ENCODE results near the gene BCR.

The BCR gene

GRCh38 chr22:23187211-23187610 is 6.9 kb downstream of the BCR start:
- Histone ChIP-seq H3K4me1 (ENCODE audit: insufficient read depth, poor library complexity, severe bottlenecking) (no peaks in the 10 kb centered on the region), H3K36me3 (ENCODE audit: low read depth) (peaks cover 51% of the 10 kb centered on the region), H3K4me3 (ENCODE audit: severe bottlenecking) (no peak overlapping the region), H3K27me3 (ENCODE audit: insufficient read depth, poor library complexity, severe bottlenecking) (no peaks in the 10 kb centered on the region), H3K27ac (ENCODE audit: poor library complexity, severe bottlenecking) (no peak overlapping the region), H3K9me3 (ENCODE audit: severe bottlenecking) (peaks cover 9% of the 10 kb centered on the region)
- DNase-seq (ENCODE audit: low spot score) = no peak
- no peak for TF ChIP-seq CTCF (IDR thresholded peaks at IDR 0.05; ENCODE audit: poor library complexity, severe bottlenecking)
- ATAC-seq (ENCODE audit: low read depth) = no peak

GRCh38 chr22:23187871-23188700 is 7.8 kb downstream of the BCR start:
- no peak for TF ChIP-seq CTCF (IDR thresholded peaks at IDR 0.05; ENCODE audit: poor library complexity, severe bottlenecking)
- peaks cover 44% of the 10 kb centered on the region for H3K36me3 ChIP-seq (ENCODE audit: low read depth)
- peaks cover under 1% of the 10 kb centered on the region for H3K4me1 ChIP-seq (ENCODE audit: insufficient read depth, poor library complexity, severe bottlenecking)
- no peaks in the 10 kb centered on the region for H3K27me3 ChIP-seq (ENCODE audit: insufficient read depth, poor library complexity, severe bottlenecking)
- no peak overlapping the region for H3K27ac ChIP-seq (ENCODE audit: poor library complexity, severe bottlenecking)
- ATAC-seq (ENCODE audit: low read depth) (no peak), DNase-seq (ENCODE audit: low spot score) (no peak)
- H3K9me3 ChIP-seq (ENCODE audit: severe bottlenecking) = peaks cover 9% of the 10 kb centered on the region
- H3K4me3 ChIP-seq (ENCODE audit: severe bottlenecking) = no peak overlapping the region

- Histone ChIP-seq H3K27me3 (ENCODE audit: insufficient read depth, poor library complexity, severe bottlenecking) (no peaks in the 10 kb centered on the region), H3K4me1 (ENCODE audit: insufficient read depth, poor library complexity, severe bottlenecking) (peaks cover 11% of the 10 kb centered on the region), H3K9me3 (ENCODE audit: severe bottlenecking) (peaks cover 13% of the 10 kb centered on the region), H3K4me3 (ENCODE audit: severe bottlenecking) (no peak overlapping the region), H3K27ac (ENCODE audit: poor library complexity, severe bottlenecking) (no peak overlapping the region), H3K36me3 (ENCODE audit: low read depth) (peaks cover 29% of the 10 kb centered on the region)
- DNase-seq (ENCODE audit: low spot score) (no peak), ATAC-seq (ENCODE audit: low read depth) (no peak)
- TF ChIP-seq CTCF (IDR thresholded peaks at IDR 0.05; ENCODE audit: poor library complexity, severe bottlenecking) = no peak
These were observed 10.2 kb downstream of the BCR start for GRCh38 chr22:23190526-23190925.

- H3K4me3 ChIP-seq (ENCODE audit: severe bottlenecking) = no peak overlapping the region
- ATAC-seq (ENCODE audit: low read depth) (no peak), DNase-seq (ENCODE audit: low spot score) (no peak)
- peaks cover 26% of the 10 kb centered on the region for H3K36me3 ChIP-seq (ENCODE audit: low read depth)
- H3K9me3 ChIP-seq (ENCODE audit: severe bottlenecking) = peaks cover 19% of the 10 kb centered on the region
- no peak for TF ChIP-seq CTCF (IDR thresholded peaks at IDR 0.05; ENCODE audit: poor library complexity, severe bottlenecking)
- peaks cover 11% of the 10 kb centered on the region for H3K4me1 ChIP-seq (ENCODE audit: insufficient read depth, poor library complexity, severe bottlenecking)
- no peak overlapping the region for H3K27ac ChIP-seq (ENCODE audit: poor library complexity, severe bottlenecking)
- H3K27me3 ChIP-seq (ENCODE audit: insufficient read depth, poor library complexity, severe bottlenecking) = no peaks in the 10 kb centered on the region
These were observed 11.8 kb downstream of the BCR start for GRCh38 chr22:23192133-23192532.

GRCh38 chr22:23192558-23192957 is 12.2 kb downstream of the BCR start:
- H3K4me3 ChIP-seq (ENCODE audit: severe bottlenecking) = no peak overlapping the region
- no peak for TF ChIP-seq CTCF (IDR thresholded peaks at IDR 0.05; ENCODE audit: poor library complexity, severe bottlenecking)
- H3K36me3 ChIP-seq (ENCODE audit: low read depth) = peaks cover 29% of the 10 kb centered on the region
- H3K9me3 ChIP-seq (ENCODE audit: severe bottlenecking) = peaks cover 18% of the 10 kb centered on the region
- no peak overlapping the region for H3K27ac ChIP-seq (ENCODE audit: poor library complexity, severe bottlenecking)
- H3K4me1 ChIP-seq (ENCODE audit: insufficient read depth, poor library complexity, severe bottlenecking) = peaks cover 11% of the 10 kb centered on the region
- H3K27me3 ChIP-seq (ENCODE audit: insufficient read depth, poor library complexity, severe bottlenecking) = no peaks in the 10 kb centered on the region
- DNase-seq (ENCODE audit: low spot score) (no peak), ATAC-seq (ENCODE audit: low read depth) (no peak)
